Measurements from ENCODE around the gene ZNF74. TPM values are rescaled to one million over a fixed set of nuclear protein-coding genes. Genes with fewer than 3 reads are reported as not detected.
"Not testable (repeated sequence)": the region's sequence is repeated elsewhere in the genome, so short reads cannot be mapped to it uniquely, and the experiment has no call there.

The ZNF74 gene
- total RNA-seq (1 to 10 TPM; 5.0 to 9.1 (median 6.4) TPM), polyA plus RNA-seq (1 to 10 TPM; 5.2 to 5.4 TPM)

- 1% methylated on average over 67 to 71 of the region's 71 CpGs for WGBS, 2 donors
- no peaks in the 10 kb centered on the region for H3K27me3 ChIP-seq
- DNase-seq (peak; percentile 85 to 97 (median 89)), ATAC-seq (peak; percentile 96 to 99 (median 98)), FAIRE-seq (no peak)
- TF ChIP-seq CTCF (IDR thresholded peaks at IDR 0.05), result no peak
- H3K36me3 ChIP-seq, result no peaks in the 10 kb centered on the region
- H3K9me3 ChIP-seq, result no peaks in the 10 kb centered on the region
- intact Hi-C loops (cut with DNase I), result no loop called here
- peaks cover 0 to 10% (median 9%) of the 10 kb centered on the region in 3 donors for H3K4me1 ChIP-seq
- H3K27ac ChIP-seq, result peak within 1 kb of the TSS; percentile 9 to 72 (median 55)
- H3K4me3 ChIP-seq, result peak within 1 kb of the TSS; percentile 55 to 91 (median 88)
These were observed at the start of gene ZNF74 for GRCh38 chr22:20393705-20394476. ZNF74 (plus strand) TSS chr22:20394151; CDS start chr22:20394629, 478 bp downstream.

GRCh38 chr22:20346553-20346952 lies 47.4 kb upstream of the ZNF74 start:
- H3K4me3 ChIP-seq; intact Hi-C loops (cut with DNase I); FAIRE-seq; H3K36me3 ChIP-seq; H3K27ac ChIP-seq; ATAC-seq; H3K27me3 ChIP-seq; H3K4me1 ChIP-seq; H3K9me3 ChIP-seq; DNase-seq: not testable (repeated sequence)
- WGBS, 2 donors, result 78 to 81% methylated on average over 3 of the region's 7 CpGs

GRCh38 chr22:20352536-20352935 lies 41.4 kb upstream of the ZNF74 start:
- WGBS, 2 donors, result 64 to 79% methylated on average over 5 to 6 of the region's 6 CpGs
- H3K9me3 ChIP-seq; DNase-seq; ATAC-seq; H3K36me3 ChIP-seq; H3K4me3 ChIP-seq; FAIRE-seq; intact Hi-C loops (cut with DNase I); H3K27me3 ChIP-seq; H3K27ac ChIP-seq; H3K4me1 ChIP-seq: not testable (repeated sequence)

GRCh38 chr22:20354238-20354975 lies 39.5 kb upstream of the ZNF74 start:
- FAIRE-seq (no peak), DNase-seq (peak in 1 of 6 donors; percentile 15), ATAC-seq (no peak)
- Histone ChIP-seq H3K27ac (no peak overlapping the region), H3K4me3 (no peak overlapping the region), H3K27me3 (no peaks in the 10 kb centered on the region), H3K9me3 (no peaks in the 10 kb centered on the region), H3K4me1 (no peaks in the 10 kb centered on the region), H3K36me3 (no peaks in the 10 kb centered on the region)
- 90 to 92% methylated on average over 78 to 81 of the region's 81 CpGs for WGBS, 2 donors
- intact Hi-C loops (cut with DNase I), result no loop called here
- TF ChIP-seq CTCF (IDR thresholded peaks at IDR 0.05), result no peak

GRCh38 chr22:20355939-20356636 lies 37.9 kb upstream of the ZNF74 start:
- peak in 1 of 6 donors; percentile 51 for DNase-seq
- H3K4me1 ChIP-seq, FAIRE-seq: not testable (repeated sequence)

GRCh38 chr22:20356906-20357305 lies 37.0 kb upstream of the ZNF74 start:
- H3K27ac ChIP-seq; ATAC-seq; FAIRE-seq; H3K36me3 ChIP-seq; intact Hi-C loops (cut with DNase I); H3K9me3 ChIP-seq; H3K27me3 ChIP-seq; H3K4me3 ChIP-seq; H3K4me1 ChIP-seq: not testable (repeated sequence)
- WGBS, 2 donors, result 91 to 94% methylated on average over 50 to 66 of the region's 66 CpGs
- DNase-seq, result peak in 1 of 6 donors; percentile 18

More at GRCh38 chr22:20355939-20356636, 37.9 kb upstream of the ZNF74 start:
- H3K27me3 ChIP-seq; intact Hi-C loops (cut with DNase I); ATAC-seq; H3K9me3 ChIP-seq; H3K27ac ChIP-seq; H3K36me3 ChIP-seq; H3K4me3 ChIP-seq: not testable (repeated sequence)
- WGBS, 2 donors, result 94 to 97% methylated on average over 77 to 98 of the region's 98 CpGs

- ATAC-seq; intact Hi-C loops (cut with DNase I); DNase-seq; H3K4me3 ChIP-seq; H3K4me1 ChIP-seq; FAIRE-seq; H3K27ac ChIP-seq; H3K9me3 ChIP-seq; H3K27me3 ChIP-seq; H3K36me3 ChIP-seq: not testable (repeated sequence)
- 93 to 95% methylated on average over 49 to 58 of the region's 70 CpGs for WGBS, 2 donors
These were observed 36.0 kb upstream of the ZNF74 start for GRCh38 chr22:20357967-20358366.

GRCh38 chr22:20358503-20359239 lies 35.3 kb upstream of the ZNF74 start:
- H3K4me3 ChIP-seq; H3K4me1 ChIP-seq; DNase-seq; ATAC-seq; H3K27me3 ChIP-seq; H3K27ac ChIP-seq; FAIRE-seq; H3K9me3 ChIP-seq; H3K36me3 ChIP-seq; intact Hi-C loops (cut with DNase I): not testable (repeated sequence)
- 94 to 95% methylated on average over 31 to 103 of the region's 103 CpGs for WGBS, 2 donors

- H3K4me1 ChIP-seq; DNase-seq; H3K27ac ChIP-seq; H3K4me3 ChIP-seq; H3K36me3 ChIP-seq; FAIRE-seq; ATAC-seq; intact Hi-C loops (cut with DNase I); H3K9me3 ChIP-seq; H3K27me3 ChIP-seq: not testable (repeated sequence)
- 91 to 94% methylated on average over 55 to 60 of the region's 60 CpGs for WGBS, 2 donors
These were observed 33.7 kb upstream of the ZNF74 start for GRCh38 chr22:20360261-20360660.
